Ectodermal cell (in vitro differentiated cells): ENCODE results near the gene CORIN.

Source experiments
- H3K27ac ChIP-seq: 2 replicates; pipeline ENCODE4 v1.7.0; 2013; ENCODE audit warnings: mild to moderate bottlenecking, low read depth, low read length; ENCODE audit not compliant: insufficient read depth, poor library complexity, severe bottlenecking
- H3K27me3 ChIP-seq: 2 replicates; pipeline ENCODE4 v1.7.0; 2013; ENCODE audit warnings: mild to moderate bottlenecking, low read length; ENCODE audit not compliant: insufficient read depth, control insufficient read depth, poor library complexity, severe bottlenecking
- H3K36me3 ChIP-seq: one replicate; pipeline ENCODE4 v1.7.0; 2013; ENCODE audit warnings: low read length; ENCODE audit not compliant: control insufficient read depth, insufficient read depth
- H3K4me1 ChIP-seq: one replicate; pipeline ENCODE4 v1.7.0; 2013; ENCODE audit warnings: low read length; ENCODE audit not compliant: control insufficient read depth, insufficient read depth
- H3K4me3 ChIP-seq: 2 replicates; pipeline ENCODE4 v1.7.0; 2013; ENCODE audit warnings: low read depth, low read length, control low read depth; ENCODE audit not compliant: insufficient read depth
- H3K9me3 ChIP-seq: 2 replicates; pipeline ENCODE4 v1.7.0; 2013; ENCODE audit warnings: mild to moderate bottlenecking, low read length, moderate library complexity; ENCODE audit not compliant: control insufficient read depth
- WGBS, 2 experiments: methylation state at CpG; one replicate each; pipeline ENCODE4 v1.1.7; 2013; ENCODE audit warnings: missing lambda C conversion rate in 2 of 2; 5-methylcytosine and 5-hydroxymethylcytosine counted together

CORIN gene

DNA sequence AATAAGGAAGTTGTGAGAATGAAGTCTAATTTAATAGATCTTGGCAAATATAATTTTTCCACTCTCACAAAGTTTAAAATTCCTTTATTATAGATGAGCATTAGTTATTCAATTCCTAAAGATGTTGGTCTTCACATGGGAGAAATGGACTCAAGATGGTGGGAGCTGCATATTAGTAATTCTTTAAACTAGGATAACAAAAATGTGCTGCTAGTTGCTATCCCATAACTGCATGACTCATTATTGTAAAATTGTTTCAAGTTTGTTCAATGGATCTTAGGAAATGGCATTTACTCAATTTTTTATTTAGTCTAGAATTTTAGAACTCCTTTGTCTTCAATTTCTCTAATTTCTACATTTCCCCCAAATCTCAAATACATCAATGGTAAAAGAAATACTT, 197.0 kb downstream of the CORIN start:
- Histone ChIP-seq H3K27ac (no peak overlapping the region), H3K9me3 (no peaks in the 10 kb centered on the region), H3K36me3 (no peaks in the 10 kb centered on the region), H3K4me3 (no peak overlapping the region), H3K27me3 (no peaks in the 10 kb centered on the region), H3K4me1 (no peaks in the 10 kb centered on the region)

DNA sequence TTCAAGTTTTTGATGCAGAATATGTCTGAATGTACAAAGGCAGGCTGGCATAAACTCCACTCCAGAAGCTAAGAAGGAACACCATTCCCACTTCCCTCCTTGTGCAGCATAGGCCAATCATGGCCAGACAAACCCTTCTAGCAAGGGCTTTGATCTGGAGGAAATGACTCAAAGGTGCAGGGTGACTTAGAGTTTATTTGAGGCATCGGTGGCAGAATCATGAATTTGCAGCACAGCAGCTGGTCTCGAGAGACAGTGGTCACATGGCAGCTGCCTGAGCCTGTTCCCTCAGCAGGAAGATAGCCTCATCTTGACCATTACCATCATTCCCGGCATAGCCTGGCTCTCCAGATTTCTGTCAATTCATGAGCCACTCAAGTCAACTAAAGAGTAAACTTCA, 198.3 kb downstream of the CORIN start:
- Histone ChIP-seq H3K9me3 (no peaks in the 10 kb centered on the region), H3K27me3 (no peaks in the 10 kb centered on the region), H3K4me1 (no peaks in the 10 kb centered on the region), H3K4me3 (no peak overlapping the region), H3K36me3 (no peaks in the 10 kb centered on the region), H3K27ac (no peak overlapping the region)
- WGBS, 2 experiments: 90 to 91% methylated on average over 3 of the region's 3 CpGs

GRCh38 chr4:47631161-47631560, 206.7 kb downstream of the CORIN start:
- H3K4me1 ChIP-seq: no peaks in the 10 kb centered on the region

DNA sequence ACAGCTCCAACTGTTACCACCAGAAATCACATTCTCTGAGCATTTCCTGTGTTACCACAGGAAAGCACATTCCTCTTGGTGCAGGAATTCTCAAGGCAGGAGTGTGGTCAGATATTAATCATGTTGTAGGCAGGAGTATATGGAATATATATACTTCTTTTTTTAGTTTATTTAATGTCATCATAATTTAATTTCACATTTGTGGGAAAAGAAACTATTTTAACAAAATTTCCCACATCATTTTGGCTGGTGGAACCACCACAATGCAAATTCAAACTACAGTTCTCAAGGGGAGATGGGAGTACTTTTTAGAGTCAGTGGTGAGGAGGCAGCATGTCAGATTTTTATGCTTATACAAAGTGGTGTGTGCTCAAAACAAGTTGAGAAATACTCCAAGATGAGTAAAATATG, 213.8 kb downstream of the CORIN start:
- Histone ChIP-seq H3K36me3 (no peaks in the 10 kb centered on the region), H3K27ac (no peak overlapping the region), H3K4me3 (no peak overlapping the region), H3K9me3 (no peaks in the 10 kb centered on the region), H3K4me1 (no peaks in the 10 kb centered on the region), H3K27me3 (no peaks in the 10 kb centered on the region)

More at GRCh38 chr4:47631161-47631560, 206.7 kb downstream of the CORIN start:
- Histone ChIP-seq H3K4me3 (no peak overlapping the region), H3K9me3 (no peaks in the 10 kb centered on the region), H3K36me3 (no peaks in the 10 kb centered on the region), H3K27ac (no peak overlapping the region), H3K27me3 (no peaks in the 10 kb centered on the region)
- WGBS, 2 experiments: 85 to 88% methylated on average over 4 of the region's 4 CpGs

- Histone ChIP-seq H3K4me3 (no peak overlapping the region), H3K36me3 (no peaks in the 10 kb centered on the region), H3K27me3 (no peaks in the 10 kb centered on the region), H3K27ac (no peak overlapping the region), H3K4me1 (no peaks in the 10 kb centered on the region), H3K9me3 (no peaks in the 10 kb centered on the region)
- WGBS, 2 experiments: 50 to 67% methylated on average over 1 of the region's 1 CpG
Measured at GRCh38 chr4:47621181-47621580, 216.7 kb downstream of the CORIN start.

DNA sequence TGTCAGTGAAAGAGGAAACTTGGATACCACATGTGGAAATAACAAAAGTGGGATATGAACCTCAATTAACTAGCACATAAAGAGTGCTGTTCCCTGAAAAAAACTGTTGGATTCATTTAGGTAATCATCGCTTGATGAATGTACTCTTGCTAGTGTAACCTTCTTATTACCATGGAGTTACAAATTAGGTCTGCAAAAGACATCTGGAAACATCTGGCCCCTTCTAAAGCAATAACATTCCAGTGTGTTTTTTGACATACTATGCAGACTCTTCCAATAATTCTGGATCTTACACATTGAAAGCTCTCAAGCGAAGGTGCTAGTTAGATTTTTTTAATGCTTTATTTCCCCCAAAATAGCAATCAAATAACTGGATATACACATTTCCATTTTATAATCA, 218.2 kb downstream of the CORIN start:
- no peaks in the 10 kb centered on the region for H3K36me3 ChIP-seq
- WGBS, 2 experiments: 91 to 98% methylated on average over 2 of the region's 2 CpGs
- no peak overlapping the region for H3K27ac ChIP-seq
- no peaks in the 10 kb centered on the region for H3K9me3 ChIP-seq
- no peaks in the 10 kb centered on the region for H3K4me1 ChIP-seq
- no peak overlapping the region for H3K4me3 ChIP-seq
- H3K27me3 ChIP-seq: no peaks in the 10 kb centered on the region

- Histone ChIP-seq H3K27ac (no peak overlapping the region), H3K36me3 (no peaks in the 10 kb centered on the region), H3K9me3 (no peaks in the 10 kb centered on the region), H3K4me3 (no peak overlapping the region), H3K4me1 (no peaks in the 10 kb centered on the region), H3K27me3 (no peaks in the 10 kb centered on the region)
Measured at GRCh38 chr4:47617607-47618006, 220.3 kb downstream of the CORIN start.

- 89 to 93% methylated on average over 3 to 4 of the region's 4 CpGs for WGBS, 2 experiments
- Histone ChIP-seq H3K4me1 (no peaks in the 10 kb centered on the region), H3K36me3 (no peaks in the 10 kb centered on the region), H3K4me3 (no peak overlapping the region), H3K27ac (no peak overlapping the region), H3K9me3 (no peaks in the 10 kb centered on the region), H3K27me3 (no peaks in the 10 kb centered on the region)
Measured at GRCh38 chr4:47615385-47615784, 222.5 kb downstream of the CORIN start.

- H3K4me1 ChIP-seq: no peaks in the 10 kb centered on the region
- H3K27me3 ChIP-seq: no peaks in the 10 kb centered on the region
- no peak overlapping the region for H3K4me3 ChIP-seq
- no peaks in the 10 kb centered on the region for H3K9me3 ChIP-seq
- H3K36me3 ChIP-seq: no peaks in the 10 kb centered on the region
- 86 to 94% methylated on average over 4 of the region's 4 CpGs for WGBS, 2 experiments
- no peak overlapping the region for H3K27ac ChIP-seq
Measured at GRCh38 chr4:47612116-47613023, 225.5 kb downstream of the CORIN start.

GRCh38 chr4:47606482-47606881, 231.4 kb downstream of the CORIN start:
- H3K4me1 ChIP-seq: no peaks in the 10 kb centered on the region
- H3K4me3 ChIP-seq: no peak overlapping the region
- H3K27ac ChIP-seq: no peak overlapping the region
- no peaks in the 10 kb centered on the region for H3K36me3 ChIP-seq
- no peaks in the 10 kb centered on the region for H3K27me3 ChIP-seq
- WGBS, 2 experiments: 90 to 97% methylated on average over 2 to 3 of the region's 3 CpGs
- no peaks in the 10 kb centered on the region for H3K9me3 ChIP-seq
